Measurements from ENCODE around the gene DPH6.
"Not testable (repeated sequence)": the region's sequence is repeated elsewhere in the genome, so short reads cannot be mapped to it uniquely, and the experiment has no call there.

The DPH6 gene

GRCh38 chr15:35442742-35443141 is 103.2 kb downstream of the DPH6 start:
- Histone ChIP-seq H3K79me2 (ENCODE audit: control insufficient read depth, insufficient read depth, low read length) (no peaks in the 10 kb centered on the region), H3K4me1 (ENCODE audit: control insufficient read depth, low read depth, low read length) (no peaks in the 10 kb centered on the region), H3K9ac (ENCODE audit: low read length) (no peak overlapping the region), H3K23ac (ENCODE audit: low read length) (no peak overlapping the region), H3K79me1 (ENCODE audit: low read length) (no peaks in the 10 kb centered on the region), H4K5ac (ENCODE audit: low read length) (no peak overlapping the region), H4K8ac (ENCODE audit: low read depth, low read length) (no peak overlapping the region), H3K4me3 (ENCODE audit: low read length) (no peak overlapping the region), H3K18ac (ENCODE audit: low read length) (no peak overlapping the region), H2AK5ac (ENCODE audit: low read length) (no peak overlapping the region), H3K36me3 (ENCODE audit: control insufficient read depth, insufficient read depth, low read length) (no peaks in the 10 kb centered on the region), H2BK15ac (replicated peaks; ENCODE audit: low read depth) (no peak overlapping the region), H3K56ac (ENCODE audit: low read length) (no peak overlapping the region), H3K27me3 (ENCODE audit: insufficient read depth, low read length, poor library complexity) (no peaks in the 10 kb centered on the region), H3K4ac (ENCODE audit: low read depth, low read length) (no peak overlapping the region), H2BK5ac (ENCODE audit: low read length) (no peak overlapping the region), H3K4me2 (ENCODE audit: low read length) (no peak overlapping the region), H2BK120ac (ENCODE audit: low read depth, low read length) (no peak overlapping the region), H3K27ac (ENCODE audit: low read depth, low read length) (no peak overlapping the region)
- no CpG with 5 or more reads among the region's 1 CpG for WGBS (ENCODE audit: extremely low coverage, insufficient coverage, low lambda C conversion rate)
- DNase-seq, result no peak

GRCh38 chr15:35441279-35441678 is 104.7 kb downstream of the DPH6 start:
- H3K4me2 ChIP-seq (ENCODE audit: low read length); H3K4me3 ChIP-seq (ENCODE audit: low read length); DNase-seq; H3K9ac ChIP-seq (ENCODE audit: low read length); H2BK5ac ChIP-seq (ENCODE audit: low read length); H3K4me1 ChIP-seq (ENCODE audit: control insufficient read depth, low read depth, low read length); H3K27ac ChIP-seq (ENCODE audit: low read depth, low read length); H2BK15ac ChIP-seq (replicated peaks; ENCODE audit: low read depth); H3K18ac ChIP-seq (ENCODE audit: low read length); H3K79me1 ChIP-seq (ENCODE audit: low read length); H2AK5ac ChIP-seq (ENCODE audit: low read length); H4K5ac ChIP-seq (ENCODE audit: low read length); H3K4ac ChIP-seq (ENCODE audit: low read depth, low read length); H3K23ac ChIP-seq (ENCODE audit: low read length); H3K56ac ChIP-seq (ENCODE audit: low read length); H3K27me3 ChIP-seq (ENCODE audit: insufficient read depth, low read length, poor library complexity); H3K79me2 ChIP-seq (ENCODE audit: control insufficient read depth, insufficient read depth, low read length); H4K8ac ChIP-seq (ENCODE audit: low read depth, low read length); H3K36me3 ChIP-seq (ENCODE audit: control insufficient read depth, insufficient read depth, low read length); H2BK120ac ChIP-seq (ENCODE audit: low read depth, low read length): not testable (repeated sequence)
- no CpG with 5 or more reads among the region's 4 CpGs for WGBS (ENCODE audit: extremely low coverage, insufficient coverage, low lambda C conversion rate)

GRCh38 chr15:35440265-35440664 is 105.7 kb downstream of the DPH6 start:
- Histone ChIP-seq H2BK120ac (ENCODE audit: low read depth, low read length) (no peak overlapping the region), H4K8ac (ENCODE audit: low read depth, low read length) (no peak overlapping the region), H2BK15ac (replicated peaks; ENCODE audit: low read depth) (no peak overlapping the region), H3K4me1 (ENCODE audit: control insufficient read depth, low read depth, low read length) (no peaks in the 10 kb centered on the region), H2BK5ac (ENCODE audit: low read length) (no peak overlapping the region), H3K4me2 (ENCODE audit: low read length) (no peak overlapping the region), H3K4ac (ENCODE audit: low read depth, low read length) (no peak overlapping the region), H3K9ac (ENCODE audit: low read length) (no peak overlapping the region), H3K27me3 (ENCODE audit: insufficient read depth, low read length, poor library complexity) (no peaks in the 10 kb centered on the region), H3K56ac (ENCODE audit: low read length) (no peak overlapping the region), H4K5ac (ENCODE audit: low read length) (no peak overlapping the region), H3K79me1 (ENCODE audit: low read length) (no peaks in the 10 kb centered on the region), H3K27ac (ENCODE audit: low read depth, low read length) (peak overlapping the region; percentile 23), H3K4me3 (ENCODE audit: low read length) (no peak overlapping the region), H3K79me2 (ENCODE audit: control insufficient read depth, insufficient read depth, low read length) (no peaks in the 10 kb centered on the region), H2AK5ac (ENCODE audit: low read length) (no peak overlapping the region), H3K36me3 (ENCODE audit: control insufficient read depth, insufficient read depth, low read length) (no peaks in the 10 kb centered on the region), H3K23ac (ENCODE audit: low read length) (no peak overlapping the region), H3K18ac (ENCODE audit: low read length) (peak overlapping the region; percentile 68)
- WGBS (ENCODE audit: extremely low coverage, insufficient coverage, low lambda C conversion rate), result no CpG with 5 or more reads among the region's 3 CpGs
- DNase-seq, result peak; percentile 31

- Histone ChIP-seq H2AK5ac (ENCODE audit: low read length) (no peak overlapping the region), H3K4ac (ENCODE audit: low read depth, low read length) (no peak overlapping the region), H3K79me2 (ENCODE audit: control insufficient read depth, insufficient read depth, low read length) (no peaks in the 10 kb centered on the region), H3K9ac (ENCODE audit: low read length) (no peak overlapping the region), H2BK15ac (replicated peaks; ENCODE audit: low read depth) (no peak overlapping the region), H3K4me2 (ENCODE audit: low read length) (no peak overlapping the region), H3K79me1 (ENCODE audit: low read length) (no peaks in the 10 kb centered on the region), H2BK5ac (ENCODE audit: low read length) (no peak overlapping the region), H3K23ac (ENCODE audit: low read length) (no peak overlapping the region), H3K18ac (ENCODE audit: low read length) (no peak overlapping the region), H3K4me1 (ENCODE audit: control insufficient read depth, low read depth, low read length) (no peaks in the 10 kb centered on the region), H4K5ac (ENCODE audit: low read length) (no peak overlapping the region), H3K27ac (ENCODE audit: low read depth, low read length) (no peak overlapping the region), H3K27me3 (ENCODE audit: insufficient read depth, low read length, poor library complexity) (no peaks in the 10 kb centered on the region), H3K4me3 (ENCODE audit: low read length) (no peak overlapping the region), H3K56ac (ENCODE audit: low read length) (no peak overlapping the region), H4K8ac (ENCODE audit: low read depth, low read length) (no peak overlapping the region), H2BK120ac (ENCODE audit: low read depth, low read length) (no peak overlapping the region), H3K36me3 (ENCODE audit: control insufficient read depth, insufficient read depth, low read length) (no peaks in the 10 kb centered on the region)
- WGBS (ENCODE audit: extremely low coverage, insufficient coverage, low lambda C conversion rate), result no CpG with 5 or more reads among the region's 2 CpGs
- DNase-seq, result no peak
Observed at GRCh38 chr15:35439291-35439690, 106.7 kb downstream of the DPH6 start.

GRCh38 chr15:35437157-35437556 is 108.8 kb downstream of the DPH6 start:
- no peak overlapping the region for H2BK120ac ChIP-seq (ENCODE audit: low read depth, low read length)
- H3K18ac ChIP-seq (ENCODE audit: low read length), result no peak overlapping the region
- no peak overlapping the region for H3K4me3 ChIP-seq (ENCODE audit: low read length)
- no peak overlapping the region for H3K27ac ChIP-seq (ENCODE audit: low read depth, low read length)
- H3K56ac ChIP-seq (ENCODE audit: low read length), result peak overlapping the region; percentile 34
- no peaks in the 10 kb centered on the region for H3K79me1 ChIP-seq (ENCODE audit: low read length)
- H2AK5ac ChIP-seq (ENCODE audit: low read length), result no peak overlapping the region
- no peak overlapping the region for H3K9ac ChIP-seq (ENCODE audit: low read length)
- no peak overlapping the region for H4K5ac ChIP-seq (ENCODE audit: low read length)
- H3K23ac ChIP-seq (ENCODE audit: low read length), result no peak overlapping the region
- no peak overlapping the region for H2BK15ac ChIP-seq (replicated peaks; ENCODE audit: low read depth)
- no peaks in the 10 kb centered on the region for H3K36me3 ChIP-seq (ENCODE audit: control insufficient read depth, insufficient read depth, low read length)
- WGBS (ENCODE audit: extremely low coverage, insufficient coverage, low lambda C conversion rate), result no CpG with 5 or more reads among the region's 5 CpGs
- no peaks in the 10 kb centered on the region for H3K4me1 ChIP-seq (ENCODE audit: control insufficient read depth, low read depth, low read length)
- no peak overlapping the region for H3K4me2 ChIP-seq (ENCODE audit: low read length)
- H3K79me2 ChIP-seq (ENCODE audit: control insufficient read depth, insufficient read depth, low read length), result no peaks in the 10 kb centered on the region
- peak; percentile 61 for DNase-seq
- no peak overlapping the region for H4K8ac ChIP-seq (ENCODE audit: low read depth, low read length)
- H2BK5ac ChIP-seq (ENCODE audit: low read length), result no peak overlapping the region
- H3K4ac ChIP-seq (ENCODE audit: low read depth, low read length), result no peak overlapping the region
- H3K27me3 ChIP-seq (ENCODE audit: insufficient read depth, low read length, poor library complexity), result no peaks in the 10 kb centered on the region

- Histone ChIP-seq H3K4me3 (ENCODE audit: low read length) (no peak overlapping the region), H3K79me1 (ENCODE audit: low read length) (no peaks in the 10 kb centered on the region), H2BK15ac (replicated peaks; ENCODE audit: low read depth) (no peak overlapping the region)
Observed at GRCh38 chr15:35436422-35436821, 109.5 kb downstream of the DPH6 start.

More at GRCh38 chr15:35436422-35436821, 109.5 kb downstream of the DPH6 start:
- Histone ChIP-seq H2BK5ac (ENCODE audit: low read length) (no peak overlapping the region), H3K18ac (ENCODE audit: low read length) (no peak overlapping the region), H3K56ac (ENCODE audit: low read length) (no peak overlapping the region), H4K8ac (ENCODE audit: low read depth, low read length) (no peak overlapping the region), H3K27ac (ENCODE audit: low read depth, low read length) (no peak overlapping the region), H4K5ac (ENCODE audit: low read length) (no peak overlapping the region), H2BK120ac (ENCODE audit: low read depth, low read length) (no peak overlapping the region), H3K4me1 (ENCODE audit: control insufficient read depth, low read depth, low read length) (no peaks in the 10 kb centered on the region), H3K79me2 (ENCODE audit: control insufficient read depth, insufficient read depth, low read length) (no peaks in the 10 kb centered on the region), H3K9ac (ENCODE audit: low read length) (no peak overlapping the region), H3K27me3 (ENCODE audit: insufficient read depth, low read length, poor library complexity) (no peaks in the 10 kb centered on the region), H3K23ac (ENCODE audit: low read length) (no peak overlapping the region), H3K36me3 (ENCODE audit: control insufficient read depth, insufficient read depth, low read length) (no peaks in the 10 kb centered on the region), H3K4me2 (ENCODE audit: low read length) (no peak overlapping the region), H2AK5ac (ENCODE audit: low read length) (no peak overlapping the region), H3K4ac (ENCODE audit: low read depth, low read length) (no peak overlapping the region)
- no peak for DNase-seq
- WGBS (ENCODE audit: extremely low coverage, insufficient coverage, low lambda C conversion rate), result no CpG with 5 or more reads among the region's 4 CpGs
